ENCODE data around the gene SLC24A3.

The SLC24A3 gene

GRCh38 chr20:19308146-19308545 is 95.7 kb downstream of the SLC24A3 start:
- H3K9ac ChIP-seq (ENCODE audit: low read length): no peak overlapping the region
- H3K27me3 ChIP-seq (ENCODE audit: control insufficient read depth, insufficient read depth, low read length): no peaks in the 10 kb centered on the region
- no peak overlapping the region for H3K4me3 ChIP-seq (ENCODE audit: low read depth, low read length)
- no peak overlapping the region for H3K27ac ChIP-seq (ENCODE audit: low read depth, low read length)
- H3K4me1 ChIP-seq (ENCODE audit: control insufficient read depth, insufficient read depth, low read length): no peaks in the 10 kb centered on the region
- H3K36me3 ChIP-seq (ENCODE audit: control insufficient read depth, insufficient read depth, low read length): no peaks in the 10 kb centered on the region
- H3K9me3 ChIP-seq (ENCODE audit: control insufficient read depth, insufficient read depth, low read depth, low read length): no peaks in the 10 kb centered on the region

DNA sequence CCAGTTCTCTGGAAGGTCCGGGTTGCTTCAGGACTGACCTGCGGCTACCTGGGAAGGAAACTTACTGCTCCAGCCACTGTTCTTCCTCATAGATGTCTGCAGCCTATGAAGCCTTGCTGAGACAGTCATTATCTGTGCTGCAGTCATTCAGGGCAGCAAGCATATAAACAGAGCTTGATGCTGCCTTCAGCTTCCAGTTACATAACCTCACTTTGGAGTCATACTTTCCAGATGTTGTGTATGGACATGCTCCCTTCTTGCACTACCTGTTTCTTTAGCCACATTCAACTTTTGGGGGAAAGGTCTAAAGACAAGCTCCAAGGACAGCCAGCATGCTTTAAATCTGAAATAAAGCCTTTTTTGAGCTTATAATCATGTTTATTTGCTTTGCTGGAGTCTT is 98.1 kb downstream of the SLC24A3 start:
- no peak overlapping the region for H3K27ac ChIP-seq (ENCODE audit: low read depth, low read length)

DNA sequence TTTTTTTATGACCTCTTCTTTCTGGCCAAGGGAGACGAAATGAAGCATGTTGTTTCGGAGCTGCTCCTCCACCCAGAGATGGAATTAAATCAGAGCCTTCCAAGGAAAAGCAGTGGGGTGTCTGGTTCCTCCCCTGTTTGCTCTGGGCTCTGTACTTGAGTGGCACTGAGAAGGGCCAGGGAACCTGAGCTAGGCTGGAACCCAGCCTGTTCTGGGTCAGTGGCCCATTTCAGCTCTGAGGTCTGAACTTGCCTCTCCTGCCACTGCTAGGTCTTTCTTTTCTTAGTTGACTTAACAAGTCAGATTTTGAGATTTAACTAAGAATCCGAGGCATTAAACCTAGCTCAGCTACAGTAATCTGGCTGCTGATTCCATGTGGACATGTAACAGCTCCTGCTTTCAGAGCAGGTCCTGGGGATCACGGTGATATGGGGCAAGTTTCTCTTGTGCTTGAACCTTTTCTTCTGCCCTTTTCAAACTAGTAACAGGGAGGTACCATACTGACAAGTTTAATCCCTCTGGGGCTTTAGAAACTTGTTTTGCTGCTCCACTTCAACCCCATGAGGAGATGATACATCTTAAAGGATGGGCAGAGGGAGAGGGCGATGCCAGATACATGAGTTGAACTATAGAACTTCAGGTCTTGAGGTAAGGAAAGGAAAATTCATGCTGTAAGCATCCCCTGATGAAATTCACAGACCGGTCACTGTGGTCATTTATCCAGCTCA is 101.1 kb downstream of the SLC24A3 start:
- Histone ChIP-seq H3K4me1 (ENCODE audit: control insufficient read depth, insufficient read depth, low read length) (peaks cover 9% of the 10 kb centered on the region; the same call in 1 of the 2 replicates), H3K4me3 (ENCODE audit: low read depth, low read length) (no peak overlapping the region), H3K36me3 (ENCODE audit: control insufficient read depth, insufficient read depth, low read length) (no peaks in the 10 kb centered on the region), H3K27ac (ENCODE audit: low read depth, low read length) (no peak overlapping the region), H3K9me3 (ENCODE audit: control insufficient read depth, insufficient read depth, low read depth, low read length) (no peaks in the 10 kb centered on the region), H3K27me3 (ENCODE audit: control insufficient read depth, insufficient read depth, low read length) (no peaks in the 10 kb centered on the region), H3K9ac (ENCODE audit: low read length) (no peak overlapping the region)

More for the DNA sequence above, 98.1 kb downstream of the SLC24A3 start:
- H3K27me3 ChIP-seq (ENCODE audit: control insufficient read depth, insufficient read depth, low read length): no peaks in the 10 kb centered on the region
- no peak overlapping the region for H3K9ac ChIP-seq (ENCODE audit: low read length)
- no peaks in the 10 kb centered on the region for H3K4me1 ChIP-seq (ENCODE audit: control insufficient read depth, insufficient read depth, low read length)
- no peaks in the 10 kb centered on the region for H3K36me3 ChIP-seq (ENCODE audit: control insufficient read depth, insufficient read depth, low read length)
- H3K9me3 ChIP-seq (ENCODE audit: control insufficient read depth, insufficient read depth, low read depth, low read length): no peaks in the 10 kb centered on the region
- no peak overlapping the region for H3K4me3 ChIP-seq (ENCODE audit: low read depth, low read length)

GRCh38 chr20:19314621-19315020 is 102.2 kb downstream of the SLC24A3 start:
- H3K36me3 ChIP-seq (ENCODE audit: control insufficient read depth, insufficient read depth, low read length): no peaks in the 10 kb centered on the region
- H3K4me1 ChIP-seq (ENCODE audit: control insufficient read depth, insufficient read depth, low read length): peaks cover 9% of the 10 kb centered on the region; the same call in 1 of the 2 replicates
- no peak overlapping the region for H3K27ac ChIP-seq (ENCODE audit: low read depth, low read length)
- no peak overlapping the region for H3K4me3 ChIP-seq (ENCODE audit: low read depth, low read length)
- H3K27me3 ChIP-seq (ENCODE audit: control insufficient read depth, insufficient read depth, low read length): no peaks in the 10 kb centered on the region
- no peaks in the 10 kb centered on the region for H3K9me3 ChIP-seq (ENCODE audit: control insufficient read depth, insufficient read depth, low read depth, low read length)
- no peak overlapping the region for H3K9ac ChIP-seq (ENCODE audit: low read length)

GRCh38 chr20:19317237-19318069 is 105.0 kb downstream of the SLC24A3 start:
- Histone ChIP-seq H3K4me3 (ENCODE audit: low read depth, low read length) (no peak overlapping the region), H3K9ac (ENCODE audit: low read length) (no peak overlapping the region), H3K4me1 (ENCODE audit: control insufficient read depth, insufficient read depth, low read length) (peaks cover 9% of the 10 kb centered on the region; the same call in 1 of the 2 replicates), H3K27ac (ENCODE audit: low read depth, low read length) (no peak overlapping the region), H3K36me3 (ENCODE audit: control insufficient read depth, insufficient read depth, low read length) (no peaks in the 10 kb centered on the region), H3K27me3 (ENCODE audit: control insufficient read depth, insufficient read depth, low read length) (no peaks in the 10 kb centered on the region), H3K9me3 (ENCODE audit: control insufficient read depth, insufficient read depth, low read depth, low read length) (no peaks in the 10 kb centered on the region)

GRCh38 chr20:19318610-19319009 is 106.2 kb downstream of the SLC24A3 start:
- Histone ChIP-seq H3K27me3 (ENCODE audit: control insufficient read depth, insufficient read depth, low read length) (no peaks in the 10 kb centered on the region), H3K9me3 (ENCODE audit: control insufficient read depth, insufficient read depth, low read depth, low read length) (no peaks in the 10 kb centered on the region), H3K4me3 (ENCODE audit: low read depth, low read length) (no peak overlapping the region), H3K36me3 (ENCODE audit: control insufficient read depth, insufficient read depth, low read length) (no peaks in the 10 kb centered on the region), H3K27ac (ENCODE audit: low read depth, low read length) (no peak overlapping the region), H3K4me1 (ENCODE audit: control insufficient read depth, insufficient read depth, low read length) (peaks cover 9% of the 10 kb centered on the region; the same call in 1 of the 2 replicates), H3K9ac (ENCODE audit: low read length) (no peak overlapping the region)

DNA sequence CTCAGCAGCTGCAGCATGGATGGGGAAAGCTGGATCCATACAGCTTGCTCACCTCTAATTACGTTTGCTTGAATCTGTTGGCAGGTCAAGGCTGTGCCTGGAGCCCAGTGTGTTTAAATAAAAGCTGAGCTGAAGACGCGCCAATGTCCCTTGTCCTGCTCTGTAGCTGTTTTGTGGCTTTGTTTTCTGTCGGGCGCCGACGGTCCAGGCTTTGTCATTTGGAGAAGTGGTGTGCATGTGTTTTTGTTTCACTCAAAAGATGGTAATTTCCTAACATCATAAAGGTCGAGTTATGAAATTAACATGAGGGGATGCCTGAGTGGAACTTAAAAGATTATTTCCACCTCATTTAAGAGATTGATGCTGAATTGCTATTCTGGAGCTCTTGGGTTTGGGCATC is 107.6 kb downstream of the SLC24A3 start:
- Histone ChIP-seq H3K4me3 (ENCODE audit: low read depth, low read length) (no peak overlapping the region), H3K9ac (ENCODE audit: low read length) (no peak overlapping the region), H3K4me1 (ENCODE audit: control insufficient read depth, insufficient read depth, low read length) (peaks cover 9% of the 10 kb centered on the region; the same call in 1 of the 2 replicates), H3K36me3 (ENCODE audit: control insufficient read depth, insufficient read depth, low read length) (no peaks in the 10 kb centered on the region), H3K27ac (ENCODE audit: low read depth, low read length) (no peak overlapping the region), H3K9me3 (ENCODE audit: control insufficient read depth, insufficient read depth, low read depth, low read length) (no peaks in the 10 kb centered on the region), H3K27me3 (ENCODE audit: control insufficient read depth, insufficient read depth, low read length) (no peaks in the 10 kb centered on the region)

DNA sequence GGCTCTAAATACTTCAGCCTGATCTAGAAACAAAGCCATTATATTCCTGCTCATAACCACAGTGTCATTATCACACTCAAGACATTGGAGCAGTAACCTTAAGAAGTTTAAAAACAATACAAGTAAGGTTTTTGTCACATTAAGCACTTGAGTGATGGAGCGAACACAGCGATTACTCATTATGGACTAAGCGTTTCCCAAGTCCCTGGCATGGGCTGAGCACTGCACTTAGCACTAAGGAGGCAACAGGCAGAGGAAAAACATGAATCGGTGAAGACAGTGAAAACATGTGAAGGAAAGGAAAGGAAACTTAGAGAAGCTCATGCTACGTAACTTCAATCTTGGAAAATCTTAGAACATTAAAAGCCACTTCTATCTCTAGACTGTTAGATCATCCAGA is 108.7 kb downstream of the SLC24A3 start:
- H3K27me3 ChIP-seq (ENCODE audit: control insufficient read depth, insufficient read depth, low read length): no peaks in the 10 kb centered on the region
- no peak overlapping the region for H3K9ac ChIP-seq (ENCODE audit: low read length)
- no peaks in the 10 kb centered on the region for H3K9me3 ChIP-seq (ENCODE audit: control insufficient read depth, insufficient read depth, low read depth, low read length)
- peaks cover 9% of the 10 kb centered on the region; the same call in 1 of the 2 replicates for H3K4me1 ChIP-seq (ENCODE audit: control insufficient read depth, insufficient read depth, low read length)
- no peaks in the 10 kb centered on the region for H3K36me3 ChIP-seq (ENCODE audit: control insufficient read depth, insufficient read depth, low read length)
- no peak overlapping the region for H3K4me3 ChIP-seq (ENCODE audit: low read depth, low read length)
- no peak overlapping the region for H3K27ac ChIP-seq (ENCODE audit: low read depth, low read length)

GRCh38 chr20:19322061-19322985 is 109.9 kb downstream of the SLC24A3 start:
- no peak overlapping the region for H3K4me3 ChIP-seq (ENCODE audit: low read depth, low read length)
- H3K27me3 ChIP-seq (ENCODE audit: control insufficient read depth, insufficient read depth, low read length): no peaks in the 10 kb centered on the region
- H3K27ac ChIP-seq (ENCODE audit: low read depth, low read length): no peak overlapping the region
- no peaks in the 10 kb centered on the region for H3K9me3 ChIP-seq (ENCODE audit: control insufficient read depth, insufficient read depth, low read depth, low read length)
- H3K4me1 ChIP-seq (ENCODE audit: control insufficient read depth, insufficient read depth, low read length): peaks cover 8% of the 10 kb centered on the region; the same call in 1 of the 2 replicates
- no peak overlapping the region for H3K9ac ChIP-seq (ENCODE audit: low read length)
- no peaks in the 10 kb centered on the region for H3K36me3 ChIP-seq (ENCODE audit: control insufficient read depth, insufficient read depth, low read length)

DNA sequence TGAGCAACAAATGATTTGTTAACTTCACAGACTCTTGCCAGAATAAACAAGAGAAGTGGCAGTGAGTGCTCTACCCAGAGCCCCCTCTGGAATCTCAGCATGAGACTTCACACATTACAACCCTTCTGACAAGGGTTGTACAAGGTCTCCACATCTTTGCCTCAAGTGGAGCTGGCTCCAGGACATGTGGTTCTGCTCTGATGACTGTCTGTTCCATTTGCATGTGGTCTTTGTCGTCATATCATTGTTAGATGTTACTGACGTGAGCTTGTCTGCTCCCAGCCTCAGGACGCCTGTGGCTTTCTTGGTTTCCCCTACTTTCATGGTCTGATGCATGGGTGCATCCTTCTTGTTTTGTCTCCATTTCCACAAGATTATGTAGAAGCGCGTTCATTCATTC is 115.0 kb downstream of the SLC24A3 start:
- H3K4me1 ChIP-seq (ENCODE audit: control insufficient read depth, insufficient read depth, low read length): no peaks in the 10 kb centered on the region
- H3K9me3 ChIP-seq (ENCODE audit: control insufficient read depth, insufficient read depth, low read depth, low read length): no peaks in the 10 kb centered on the region
- no peaks in the 10 kb centered on the region for H3K36me3 ChIP-seq (ENCODE audit: control insufficient read depth, insufficient read depth, low read length)
- no peak overlapping the region for H3K27ac ChIP-seq (ENCODE audit: low read depth, low read length)
- no peaks in the 10 kb centered on the region for H3K27me3 ChIP-seq (ENCODE audit: control insufficient read depth, insufficient read depth, low read length)
- no peak overlapping the region for H3K4me3 ChIP-seq (ENCODE audit: low read depth, low read length)
- H3K9ac ChIP-seq (ENCODE audit: low read length): no peak overlapping the region
